GM19238 (cell line): ENCODE data around the gene CADM1.

Source experiments
- DNase-seq: peaks from one replicate; pipeline ENCODE4 v3.0.0; 2011; ENCODE audit warnings: low spot score; ENCODE audit not compliant: insufficient read length

Gene CADM1

DNA sequence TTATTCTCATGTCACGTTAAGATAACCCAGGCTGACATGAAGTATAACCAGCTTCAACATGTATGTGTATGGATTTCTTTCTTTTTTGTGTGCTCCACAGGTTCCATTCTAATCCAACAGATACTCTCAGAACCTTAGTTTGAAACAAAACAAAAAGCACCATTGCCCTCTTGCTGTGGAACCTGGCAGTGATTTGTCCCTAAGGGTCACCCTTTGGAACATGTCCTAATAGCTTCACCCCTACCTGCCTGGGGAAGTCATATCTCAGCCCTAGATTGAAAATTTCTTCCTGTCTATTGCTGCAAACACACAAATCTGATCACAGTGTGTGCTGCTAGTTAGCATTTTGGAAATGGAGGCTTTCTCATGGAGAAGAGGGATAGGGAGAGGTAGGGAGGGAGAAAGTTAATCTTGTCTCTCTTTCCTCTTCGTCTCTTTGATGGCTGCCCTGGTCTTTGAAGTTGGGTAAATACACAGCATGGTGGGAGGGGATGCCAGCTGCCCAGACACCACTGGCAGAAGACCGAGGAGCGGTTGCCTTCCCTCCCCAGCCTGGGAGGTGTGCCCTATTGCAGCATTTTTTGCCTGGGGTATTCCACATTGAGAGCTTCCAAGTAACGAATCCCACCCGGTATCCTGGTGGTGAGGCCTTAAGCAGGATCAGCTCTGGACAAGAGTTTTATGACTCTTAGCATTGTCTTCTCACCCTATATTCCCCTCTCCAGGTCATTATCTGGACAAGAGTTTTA, 11.6 kb upstream of the CADM1 start:
- DNase-seq: no peak

- DNase-seq: no peak
Observed at GRCh38 chr11:115506954-115507675, 2.9 kb upstream of the CADM1 start.

GRCh38 chr11:115505175-115505574, 960 bp upstream of the CADM1 start:
- DNase-seq: no peak

GRCh38 chr11:115503886-115504275, 334 bp downstream of the CADM1 start:
- DNase-seq: no peak

DNA sequence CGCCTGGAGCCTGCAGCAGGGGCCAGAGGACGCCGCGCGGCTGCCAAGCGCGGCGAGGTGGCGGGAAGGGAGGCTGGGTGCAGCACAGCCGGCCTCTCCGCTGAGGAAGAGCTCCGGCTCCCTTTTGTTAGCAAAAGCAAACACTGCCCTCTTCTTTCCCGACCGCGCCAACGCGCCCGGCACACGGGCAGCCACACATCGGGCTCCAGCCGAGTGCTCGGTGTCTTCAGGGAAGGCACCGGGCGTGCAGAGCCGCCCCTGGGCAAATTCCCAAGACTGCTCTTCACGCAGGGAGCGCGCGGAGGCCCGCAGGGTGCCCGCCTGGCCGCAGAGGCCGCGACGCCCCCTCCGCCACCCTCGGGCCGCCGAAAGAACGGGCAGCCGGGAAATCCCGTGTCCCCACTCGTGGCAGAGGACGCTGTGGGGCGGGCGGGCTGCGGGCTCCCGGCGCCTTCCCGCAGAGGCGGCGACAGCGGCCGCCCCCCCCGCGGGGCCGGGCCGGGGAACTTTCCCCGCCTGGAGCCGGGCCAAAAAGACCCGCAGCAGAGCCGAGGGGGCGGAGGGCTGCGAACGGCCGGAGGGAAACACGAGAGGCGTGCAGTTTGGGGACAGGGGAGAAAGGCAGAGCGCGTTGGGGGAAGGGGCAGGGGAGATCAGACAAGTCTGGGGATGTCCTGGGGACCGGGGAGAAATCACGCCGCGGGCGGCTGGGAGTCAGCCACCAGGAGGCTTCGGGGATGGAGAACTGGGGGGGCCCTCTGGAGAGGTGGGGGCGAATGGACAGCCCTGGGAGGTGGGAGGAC, 931 bp downstream of the CADM1 start:
- DNase-seq: no peak

DNA sequence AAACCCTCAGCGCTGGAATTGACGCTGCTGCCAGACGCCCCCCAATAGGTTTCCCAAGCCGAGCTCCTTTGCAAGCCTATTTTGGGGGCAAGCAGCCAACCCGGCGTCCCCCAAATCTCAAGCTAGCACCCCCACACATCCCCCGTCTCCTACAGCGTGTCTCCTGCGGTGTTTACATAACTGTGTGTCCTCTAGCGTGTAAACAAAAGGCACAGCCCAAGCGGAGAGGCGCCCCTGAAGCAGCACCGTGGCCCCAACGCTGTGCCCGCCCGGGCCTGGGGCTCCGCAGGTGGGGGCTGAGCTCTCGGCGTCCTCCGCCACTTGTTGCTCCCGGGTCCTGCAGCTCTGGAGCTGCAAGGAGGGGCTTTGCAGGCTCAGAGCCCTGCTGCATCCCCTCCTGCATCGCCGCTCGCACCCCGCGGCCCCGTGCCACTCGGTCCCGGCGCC, 1.6 kb downstream of the CADM1 start:
- DNase-seq: no peak

DNA sequence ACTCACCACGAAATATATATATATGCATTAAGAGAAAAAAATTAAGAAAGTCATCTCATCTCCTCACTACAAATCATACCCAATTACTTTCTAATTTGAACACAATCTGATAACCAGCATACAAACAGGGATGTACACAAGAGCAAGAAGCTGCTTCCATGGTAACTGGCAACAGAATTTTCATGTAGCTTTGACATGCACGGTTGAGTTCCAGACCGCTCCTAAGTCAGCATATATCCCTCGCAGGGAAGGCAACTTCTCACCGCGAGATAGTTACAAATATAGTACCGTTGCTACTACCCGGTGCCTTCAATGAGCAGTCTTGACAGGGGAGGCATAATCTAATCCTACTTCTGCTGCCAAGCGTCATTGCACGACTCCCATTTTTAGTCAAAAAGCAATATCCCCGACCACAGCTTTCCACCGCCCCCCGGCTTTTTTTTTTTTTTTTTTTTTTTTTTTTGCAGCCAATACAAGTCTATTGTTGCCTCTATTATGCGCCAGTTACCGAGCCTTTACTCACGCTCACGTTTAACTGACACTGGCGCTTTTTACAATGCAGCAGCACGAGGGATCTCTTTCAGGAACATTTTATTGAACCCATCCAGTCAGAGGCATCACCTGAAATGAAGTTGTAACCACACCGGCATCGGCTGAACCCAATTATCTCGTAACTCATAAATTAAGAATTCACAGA, 2.2 kb downstream of the CADM1 start:
- no peak for DNase-seq

DNA sequence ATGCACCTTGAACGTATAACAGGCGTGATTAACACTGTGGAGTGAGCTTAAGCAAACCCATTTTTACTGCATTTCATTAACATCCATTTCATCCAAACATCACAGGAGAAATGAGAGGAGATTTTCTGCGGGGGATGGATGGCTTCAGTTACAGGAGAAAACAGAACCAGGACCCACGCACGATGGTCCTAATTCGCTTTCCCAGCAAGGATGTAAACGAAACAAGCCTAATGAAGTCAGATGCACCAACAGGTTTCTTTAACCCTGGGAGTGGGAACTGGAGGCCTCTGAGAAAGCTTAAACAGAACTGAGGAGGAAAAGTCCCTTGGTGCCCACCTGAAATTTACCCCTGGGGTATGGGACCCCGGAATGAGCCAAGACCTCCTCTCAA, 2.7 kb downstream of the CADM1 start:
- DNase-seq: no peak

DNA sequence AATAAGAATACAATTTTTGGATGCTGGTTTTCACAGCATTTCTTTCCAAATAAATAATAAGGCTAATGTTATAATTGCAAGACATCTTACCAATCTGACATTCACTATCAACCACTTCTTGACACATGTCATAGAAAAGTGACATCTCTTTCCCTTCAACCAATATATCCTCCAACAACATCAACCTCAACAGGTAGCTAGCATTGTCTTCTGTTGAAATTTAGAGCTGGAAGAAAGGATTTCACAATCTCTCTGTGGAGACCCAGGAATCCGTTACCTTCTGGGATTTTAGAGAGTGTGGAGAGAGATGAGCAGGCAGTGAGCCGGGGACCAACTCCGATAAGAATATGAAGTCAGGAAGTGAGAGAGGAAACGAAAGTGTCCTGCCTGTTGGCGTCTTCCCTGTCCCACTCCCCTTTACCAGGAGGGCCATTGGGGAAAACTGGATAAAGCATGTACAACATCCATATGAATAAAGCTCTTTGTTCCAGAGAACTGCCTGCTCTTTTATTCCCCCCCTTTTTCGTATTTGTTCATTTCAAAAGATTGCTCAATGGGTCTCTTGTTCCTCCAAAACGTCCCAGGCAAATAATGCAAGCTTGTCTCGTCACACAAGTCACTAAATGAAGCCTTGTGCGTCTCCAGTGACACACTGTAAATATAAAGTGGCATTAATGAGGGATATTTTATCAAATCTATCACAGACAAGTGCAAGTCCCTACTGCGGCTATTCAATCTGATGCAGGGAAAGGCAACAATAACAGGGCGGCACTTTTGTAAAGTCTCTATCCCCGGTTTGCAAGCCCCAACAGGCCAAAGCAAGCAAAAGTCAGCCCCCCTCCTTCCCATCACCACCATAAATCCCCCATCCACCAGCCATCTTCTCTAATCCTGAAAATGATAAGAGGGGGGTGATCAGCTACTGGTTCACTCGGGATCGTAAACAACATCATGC, 3.4 kb downstream of the CADM1 start:
- no peak for DNase-seq

GRCh38 chr11:115499891-115500290, 4.3 kb downstream of the CADM1 start:
- no peak for DNase-seq

DNA sequence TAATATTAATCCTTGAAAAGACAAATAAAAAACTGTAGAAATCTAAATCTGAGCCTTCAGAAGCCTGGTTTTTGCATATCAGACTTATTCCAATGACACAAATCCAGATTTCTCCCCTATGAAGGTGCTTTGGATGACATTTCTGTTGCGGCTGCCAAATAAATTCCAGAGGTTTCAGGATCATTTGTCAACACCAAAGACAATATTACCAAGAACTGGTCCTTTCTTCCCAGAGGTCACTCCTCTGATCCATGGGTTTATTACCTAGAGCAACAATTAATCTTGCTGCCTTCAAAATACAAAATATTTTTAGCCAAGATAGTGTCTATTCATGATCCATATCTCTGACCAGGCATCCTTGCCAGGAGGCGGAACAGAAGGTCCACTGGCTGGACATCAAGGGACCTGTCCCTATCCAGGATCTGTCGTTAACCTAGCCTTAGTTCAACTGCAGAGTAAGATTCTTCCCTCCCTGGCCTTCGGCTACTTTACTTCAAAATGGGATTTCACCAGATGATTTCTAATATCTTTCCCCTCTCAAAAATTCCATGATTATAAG, 4.9 kb downstream of the CADM1 start:
- no peak for DNase-seq

DNA sequence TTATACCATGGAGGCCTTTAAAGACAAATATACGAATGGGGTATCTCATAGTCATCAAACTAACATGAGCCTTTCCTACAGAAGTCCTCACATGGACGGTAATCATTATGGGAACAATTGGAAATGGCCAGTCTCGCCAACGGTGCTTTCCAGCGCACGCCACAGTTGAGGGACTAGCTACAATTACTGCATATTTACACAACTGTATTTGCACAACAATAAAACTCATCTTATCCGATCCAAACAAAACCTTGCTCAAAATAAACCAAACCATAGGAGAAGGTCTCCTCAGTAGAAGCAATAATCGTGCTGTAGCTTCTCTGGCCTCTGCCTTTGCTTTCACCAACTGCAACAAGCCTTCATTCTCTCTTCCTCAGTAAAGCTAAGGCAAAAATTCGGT, 5.9 kb downstream of the CADM1 start:
- no peak for DNase-seq

GRCh38 chr11:115497303-115497702, 6.9 kb downstream of the CADM1 start:
- DNase-seq: no peak

GRCh38 chr11:115496892-115497291, 7.3 kb downstream of the CADM1 start:
- DNase-seq: no peak

DNA sequence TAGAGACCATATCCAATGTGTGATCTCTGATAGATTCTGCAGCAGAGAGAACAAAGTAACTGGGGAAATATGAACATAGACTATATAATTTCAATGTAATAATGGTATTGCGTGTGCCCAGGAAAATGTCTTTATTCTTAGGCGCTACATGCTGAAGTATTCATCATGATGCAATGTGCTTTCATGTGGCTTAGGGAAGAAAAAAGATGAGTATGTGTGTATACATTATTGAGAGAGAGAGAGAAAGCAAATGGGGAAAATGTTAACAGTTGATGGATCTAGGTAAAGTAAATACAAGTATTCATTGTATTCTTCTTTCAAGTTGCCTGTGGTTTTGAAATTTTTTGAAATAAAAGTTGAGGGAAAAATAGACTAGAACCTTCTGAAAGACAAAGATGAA, 10.3 kb downstream of the CADM1 start:
- no peak for DNase-seq

DNA sequence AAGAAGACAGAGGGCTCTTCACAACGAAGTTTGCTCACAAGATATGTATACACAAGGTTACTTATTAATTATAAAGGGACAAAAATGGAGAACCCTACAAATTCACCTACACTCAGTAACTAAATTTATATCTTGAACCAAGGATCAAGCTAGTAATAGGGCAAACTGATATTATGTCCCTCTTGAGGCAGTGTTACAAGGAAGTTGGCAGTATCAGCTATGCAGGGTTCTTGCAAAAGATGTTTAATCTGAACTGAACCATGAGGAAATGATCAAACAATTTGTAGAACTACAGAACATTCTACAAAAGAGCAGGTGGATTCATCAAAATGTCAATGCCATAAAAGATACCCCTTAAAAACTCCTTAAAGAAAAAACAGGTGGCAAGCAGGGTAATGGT, 10.7 kb downstream of the CADM1 start:
- no peak for DNase-seq

DNA sequence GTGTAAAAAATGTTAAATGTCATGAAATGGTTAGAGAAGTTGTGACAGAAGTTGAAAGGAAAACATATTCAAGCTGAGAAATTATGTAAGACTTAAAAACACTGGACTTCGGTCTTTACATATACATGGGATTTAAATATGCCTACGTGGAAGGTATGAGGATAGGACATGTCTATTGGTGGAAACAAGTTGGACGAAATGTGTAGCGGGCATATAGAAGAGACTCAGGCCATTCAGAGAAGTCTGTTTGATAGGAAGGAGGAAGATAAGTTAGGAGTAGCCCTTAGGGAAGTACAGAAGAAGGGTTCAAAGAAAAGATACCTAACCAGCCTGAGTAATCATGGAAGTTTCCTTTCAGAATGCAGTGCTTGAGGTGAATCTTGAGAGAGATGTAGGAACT, 14.7 kb downstream of the CADM1 start:
- DNase-seq: no peak

GRCh38 chr11:115488945-115489344, 15.3 kb downstream of the CADM1 start:
- DNase-seq: no peak

DNA sequence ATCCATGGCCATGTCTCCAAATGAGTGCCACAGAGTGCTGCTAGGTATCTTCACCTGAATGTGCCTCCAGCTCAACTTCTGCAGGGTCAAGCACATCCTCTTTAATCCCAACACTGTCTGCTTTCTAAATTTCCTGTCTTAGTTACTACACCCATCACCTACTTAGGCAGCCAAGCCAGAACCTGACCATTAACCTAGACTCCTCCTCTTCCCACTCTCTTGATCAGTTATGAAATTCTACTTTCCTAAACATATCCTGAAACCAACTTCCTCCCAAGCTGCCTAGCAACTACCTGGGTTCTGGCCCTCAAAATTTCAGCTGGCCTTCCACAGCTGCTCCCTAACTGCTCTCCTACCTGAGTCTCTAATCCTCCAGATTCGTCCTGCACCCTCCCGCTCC, 22.7 kb downstream of the CADM1 start:
- no peak for DNase-seq

- DNase-seq: no peak
Observed at GRCh38 chr11:115480611-115481010, 23.6 kb downstream of the CADM1 start.
